Epithelial cell of esophagus (primary cell): ENCODE results near the gene OTOP2.

Experiments used
- DNase-seq: peaks from one replicate; pipeline ENCODE4 v3.0.0; 2010; ENCODE audit warnings: low read depth
- H3K4me3 ChIP-seq: 2 replicates; pipeline ENCODE4 v1.5.1; 2011; ENCODE audit warnings: mild to moderate bottlenecking, low read length, control low read depth
- TF ChIP-seq, protein P1 (sequence below): IDR thresholded peaks from 2 replicates; pipeline ENCODE4 v1.5.1; 2011; ENCODE audit warnings: low read depth, mild to moderate bottlenecking, low read length, control low read depth, inconsistent platforms; ENCODE audit not compliant: insufficient read depth; ENCODE audit errors: missing control alignments

The OTOP2 gene

DNA sequence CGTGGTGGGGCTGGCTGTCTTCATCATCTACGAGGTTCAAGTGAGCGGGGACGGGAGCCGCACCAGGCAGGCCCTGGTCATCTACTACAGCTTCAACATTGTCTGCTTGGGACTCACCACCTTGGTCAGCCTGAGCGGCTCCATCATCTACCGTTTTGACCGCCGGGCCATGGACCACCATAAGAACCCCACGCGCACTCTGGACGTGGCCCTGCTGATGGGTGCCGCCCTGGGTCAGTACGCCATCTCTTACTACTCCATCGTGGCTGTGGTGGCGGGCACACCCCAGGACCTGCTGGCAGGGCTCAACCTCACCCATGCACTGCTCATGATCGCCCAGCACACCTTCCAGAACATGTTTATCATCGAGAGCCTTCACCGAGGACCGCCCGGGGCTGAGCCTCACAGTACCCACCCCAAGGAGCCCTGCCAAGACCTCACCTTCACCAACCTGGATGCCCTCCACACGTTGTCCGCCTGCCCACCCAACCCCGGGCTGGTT, 6.5 kb downstream of the OTOP2 start:
- DNase-seq: no peak
- TF ChIP-seq, protein P1, sequence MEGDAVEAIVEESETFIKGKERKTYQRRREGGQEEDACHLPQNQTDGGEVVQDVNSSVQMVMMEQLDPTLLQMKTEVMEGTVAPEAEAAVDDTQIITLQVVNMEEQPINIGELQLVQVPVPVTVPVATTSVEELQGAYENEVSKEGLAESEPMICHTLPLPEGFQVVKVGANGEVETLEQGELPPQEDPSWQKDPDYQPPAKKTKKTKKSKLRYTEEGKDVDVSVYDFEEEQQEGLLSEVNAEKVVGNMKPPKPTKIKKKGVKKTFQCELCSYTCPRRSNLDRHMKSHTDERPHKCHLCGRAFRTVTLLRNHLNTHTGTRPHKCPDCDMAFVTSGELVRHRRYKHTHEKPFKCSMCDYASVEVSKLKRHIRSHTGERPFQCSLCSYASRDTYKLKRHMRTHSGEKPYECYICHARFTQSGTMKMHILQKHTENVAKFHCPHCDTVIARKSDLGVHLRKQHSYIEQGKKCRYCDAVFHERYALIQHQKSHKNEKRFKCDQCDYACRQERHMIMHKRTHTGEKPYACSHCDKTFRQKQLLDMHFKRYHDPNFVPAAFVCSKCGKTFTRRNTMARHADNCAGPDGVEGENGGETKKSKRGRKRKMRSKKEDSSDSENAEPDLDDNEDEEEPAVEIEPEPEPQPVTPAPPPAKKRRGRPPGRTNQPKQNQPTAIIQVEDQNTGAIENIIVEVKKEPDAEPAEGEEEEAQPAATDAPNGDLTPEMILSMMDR: no peak

DNA sequence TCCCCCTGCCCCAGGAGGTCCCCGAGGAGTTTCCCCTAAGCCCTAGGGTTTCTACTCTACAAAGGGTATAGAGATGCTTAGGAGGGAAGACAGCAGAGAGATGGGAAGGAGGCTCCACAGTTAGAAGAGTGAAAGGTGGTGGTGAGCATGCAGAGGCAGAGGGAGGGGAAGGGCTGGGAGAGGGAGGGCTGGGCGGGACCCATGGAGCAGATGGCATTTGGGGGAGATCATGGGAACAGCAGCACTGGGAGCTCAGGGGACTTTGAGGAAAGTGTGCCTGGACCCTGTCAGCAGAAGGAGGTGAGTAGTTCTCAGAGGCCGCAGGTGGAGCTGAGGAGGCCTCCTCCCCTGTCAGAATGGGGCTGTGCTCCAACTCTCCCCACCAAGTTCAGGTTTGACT, 11.0 kb downstream of the OTOP2 start:
- TF ChIP-seq, protein P1: no peak
- DNase-seq: no peak
- H3K4me3 ChIP-seq: no peak overlapping the region

More for the DNA sequence above, 6.5 kb downstream of the OTOP2 start:
- H3K4me3 ChIP-seq: no peak overlapping the region

DNA sequence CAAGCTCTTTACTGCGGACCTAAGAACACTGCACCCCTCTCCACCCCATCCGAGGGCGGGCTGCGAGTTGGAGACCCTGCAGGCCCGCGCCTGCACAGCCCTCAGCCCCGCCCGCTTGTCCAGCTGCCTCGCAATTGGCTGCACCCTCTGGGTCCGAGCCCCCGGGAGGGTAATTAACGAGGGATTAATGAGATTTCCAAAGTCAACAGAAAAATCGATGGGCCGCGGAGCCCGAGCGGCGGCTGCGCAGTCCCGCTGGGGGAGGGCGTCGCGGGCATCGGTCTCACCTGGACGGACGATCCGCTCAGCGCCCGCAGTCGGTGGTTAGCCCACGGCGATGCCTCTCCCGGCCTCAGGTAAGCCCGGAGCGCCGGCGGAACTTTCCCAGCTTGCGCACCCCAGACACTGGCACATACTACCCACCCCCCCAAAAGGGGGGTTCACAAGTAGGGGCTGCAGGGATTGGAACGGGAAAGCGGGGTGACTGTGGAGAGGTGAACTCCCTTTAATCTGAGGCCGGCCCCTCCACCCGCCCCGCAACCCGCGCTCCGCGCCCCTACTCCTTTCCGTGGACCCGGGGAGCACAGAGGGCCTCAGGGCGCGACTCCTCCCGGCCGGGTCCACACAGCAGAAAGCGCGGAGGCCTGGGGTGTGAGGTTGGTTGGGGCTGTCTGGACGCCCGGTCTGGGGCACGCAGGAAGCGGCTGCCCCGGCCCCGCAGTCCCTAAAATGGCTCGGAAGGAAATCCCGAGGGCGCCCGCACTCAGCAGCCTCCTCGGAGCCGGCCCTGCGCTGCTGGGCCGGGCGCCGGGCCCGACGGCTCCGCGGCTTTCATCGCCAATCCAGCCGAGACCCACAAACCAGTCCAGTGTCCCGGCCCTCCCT, 11.8 kb downstream of the OTOP2 start, which contains the start of gene OTOP3:
Gene OTOP3 (plus strand): TSS at position 314 of the 885 bp plus-strand sequence. CDS start 24 bp downstream, at position 338.
- DNase-seq: no peak
- TF ChIP-seq, protein P1: no peak
- H3K4me3 ChIP-seq: no peak within 1 kb of the TSS

DNA sequence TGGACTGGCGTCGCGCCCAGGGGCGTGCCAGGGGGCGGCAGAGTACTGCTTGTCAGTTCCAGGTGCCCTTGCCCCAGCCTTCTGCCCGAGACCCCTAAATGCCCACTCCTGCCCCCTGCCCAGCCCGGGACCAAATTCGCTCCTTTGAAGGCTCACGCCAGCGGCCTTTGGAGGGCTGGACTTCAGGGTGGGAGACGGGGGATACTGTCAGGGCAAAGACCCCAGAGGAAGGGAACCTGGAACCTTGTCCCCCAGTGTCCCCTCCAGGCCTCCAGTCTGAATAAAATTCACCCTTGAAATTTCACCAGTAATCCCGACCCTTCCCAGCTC, 12.4 kb downstream of the OTOP2 start:
- H3K4me3 ChIP-seq: no peak overlapping the region
- DNase-seq: no peak
- TF ChIP-seq, protein P1: no peak

DNA sequence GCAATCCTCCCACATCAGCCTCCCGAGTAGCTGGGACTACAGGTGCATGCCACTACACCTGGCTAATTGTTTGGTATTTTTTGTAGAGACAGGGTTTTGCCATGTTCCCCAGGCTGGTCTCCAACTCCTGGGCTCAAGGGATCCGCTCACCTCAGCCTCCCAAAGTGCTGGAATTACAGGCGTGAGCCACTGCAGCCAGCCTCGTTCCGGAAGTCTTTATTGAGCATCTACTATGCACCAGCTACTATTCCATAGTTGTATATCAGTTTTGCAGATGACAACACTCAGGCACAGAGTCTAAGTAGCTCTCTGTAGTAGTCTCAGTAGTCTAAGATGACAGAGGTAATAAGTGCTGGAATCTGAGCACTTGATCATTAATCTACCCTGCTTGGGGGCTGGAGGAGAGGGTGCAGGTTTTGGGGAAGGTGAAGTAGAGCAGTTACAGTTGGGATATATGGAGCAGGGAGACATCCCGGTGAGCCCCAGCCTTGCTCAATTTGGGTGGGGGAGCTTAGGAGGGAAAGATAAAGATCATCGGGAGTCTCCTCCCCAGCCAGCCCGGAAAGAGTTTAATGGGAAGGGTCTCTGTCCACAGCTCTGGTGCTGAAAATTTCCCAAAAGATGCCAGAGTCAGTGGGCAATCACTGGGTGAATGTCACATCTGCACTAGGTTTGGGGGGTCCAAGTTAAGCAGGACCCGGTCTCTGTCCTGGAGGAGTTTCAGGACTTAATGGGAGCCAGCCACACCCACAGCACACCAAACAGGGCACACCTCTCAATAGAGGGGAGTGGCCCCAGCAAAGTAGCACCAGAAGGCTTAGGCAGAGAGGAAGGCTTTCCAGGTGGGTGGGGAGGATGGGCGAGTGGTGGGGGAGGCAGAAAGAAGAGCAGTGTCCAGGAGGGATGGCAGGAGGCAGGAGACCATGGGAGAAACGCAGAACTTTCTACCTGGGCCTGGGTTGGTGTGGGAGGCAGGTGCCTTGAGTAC, 13.3 kb downstream of the OTOP2 start:
- TF ChIP-seq, protein P1: no peak
- H3K4me3 ChIP-seq: no peak overlapping the region
- DNase-seq: no peak

DNA sequence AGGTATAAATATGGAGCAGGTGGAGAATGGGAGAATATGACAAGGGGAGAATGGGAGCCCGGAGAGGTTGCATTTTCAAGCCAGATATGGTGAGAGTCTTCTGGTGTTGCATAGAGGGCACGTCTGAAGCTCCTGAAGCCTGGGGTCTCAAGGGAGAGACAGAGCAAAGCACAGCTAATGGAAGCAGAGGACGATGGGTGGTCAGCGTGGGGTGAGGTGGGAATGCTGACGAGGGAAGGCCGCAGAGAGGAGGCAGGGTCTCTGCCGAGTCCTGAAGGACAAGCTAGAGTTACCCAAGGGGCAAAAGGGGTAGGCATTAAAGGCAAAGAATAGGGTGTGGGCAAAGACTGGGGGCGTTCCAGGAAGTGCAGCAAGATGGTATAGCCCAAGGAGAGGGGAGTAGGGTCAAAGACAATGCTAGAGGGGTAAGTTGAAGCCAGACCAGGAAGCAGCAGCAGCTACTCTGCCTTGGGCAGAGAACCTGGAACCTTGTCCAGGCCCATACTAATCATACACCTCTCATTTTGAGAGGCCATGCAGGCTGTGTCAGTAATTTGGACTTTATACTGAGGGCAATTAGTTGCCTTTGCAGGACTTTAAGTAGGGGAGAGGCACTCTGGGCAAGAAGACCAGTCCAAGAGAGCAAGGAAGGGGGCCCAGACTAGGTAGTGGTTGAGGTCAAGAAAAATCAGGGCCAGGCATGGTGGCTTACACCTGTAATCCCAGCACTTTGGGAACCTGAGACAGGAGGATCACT, 14.3 kb downstream of the OTOP2 start:
- H3K4me3 ChIP-seq: no peak overlapping the region
- TF ChIP-seq, protein P1: no peak
- DNase-seq: no peak
